MM.1S (cell line): ENCODE measurements around the gene CDH4.

Experiments used
- EZH2phosphoT487 ChIP-seq: fragments of 300-600 bp; sonication (generic); IDR thresholded peaks from 2 replicates; pipeline ENCODE4 v1.6.1; 2018; ENCODE audit warnings: antibody characterized with exemption, low read length
- TF ChIP-seq, protein P1 (sequence below): fragments of 300-600 bp; sonication (generic); IDR thresholded peaks from 2 replicates; pipeline ENCODE4 v1.5.1; 2016; ENCODE audit warnings: antibody characterized with exemption, low read length, mixed read lengths

- TF ChIP-seq, protein P1, sequence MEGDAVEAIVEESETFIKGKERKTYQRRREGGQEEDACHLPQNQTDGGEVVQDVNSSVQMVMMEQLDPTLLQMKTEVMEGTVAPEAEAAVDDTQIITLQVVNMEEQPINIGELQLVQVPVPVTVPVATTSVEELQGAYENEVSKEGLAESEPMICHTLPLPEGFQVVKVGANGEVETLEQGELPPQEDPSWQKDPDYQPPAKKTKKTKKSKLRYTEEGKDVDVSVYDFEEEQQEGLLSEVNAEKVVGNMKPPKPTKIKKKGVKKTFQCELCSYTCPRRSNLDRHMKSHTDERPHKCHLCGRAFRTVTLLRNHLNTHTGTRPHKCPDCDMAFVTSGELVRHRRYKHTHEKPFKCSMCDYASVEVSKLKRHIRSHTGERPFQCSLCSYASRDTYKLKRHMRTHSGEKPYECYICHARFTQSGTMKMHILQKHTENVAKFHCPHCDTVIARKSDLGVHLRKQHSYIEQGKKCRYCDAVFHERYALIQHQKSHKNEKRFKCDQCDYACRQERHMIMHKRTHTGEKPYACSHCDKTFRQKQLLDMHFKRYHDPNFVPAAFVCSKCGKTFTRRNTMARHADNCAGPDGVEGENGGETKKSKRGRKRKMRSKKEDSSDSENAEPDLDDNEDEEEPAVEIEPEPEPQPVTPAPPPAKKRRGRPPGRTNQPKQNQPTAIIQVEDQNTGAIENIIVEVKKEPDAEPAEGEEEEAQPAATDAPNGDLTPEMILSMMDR, result no peak
- no peak for TF ChIP-seq EZH2phosphoT487
Observed at GRCh38 chr20:61515922-61516321, 263.9 kb downstream of the CDH4 start.
